K562 (cell line): ENCODE data around the gene COMTD1.
"Not testable (repeated sequence)": the region's sequence is repeated elsewhere in the genome, so short reads cannot be mapped to it uniquely, and the experiment has no call there.

Experiments used
- EP300 ChIP-seq: IDR thresholded peaks from 2 replicates; pipeline ENCODE4 v1.6.1; 2012; ENCODE audit warnings: low read length, improper control_type of control experiment
- FOXM1 ChIP-seq, 2 experiments: fragments of 450-650 bp in 1 of 2; sonication (generic) in 1 of 2; formaldehyde crosslinking in 1 of 2; IDR thresholded peaks; 2 replicates each; pipeline versions ENCODE4 v1.6.1 to v1.9.0; 2017 to 2022; ENCODE audit warnings: low read depth in 2 of 2, mild to moderate bottlenecking in 2 of 2, missing genetic modification reagents in 1 of 2, moderate library complexity in 1 of 2
- MAFK ChIP-seq: IDR thresholded peaks from 2 replicates; pipeline ENCODE4 v1.6.1; 2011; ENCODE audit warnings: low read length, improper control_type of control experiment
- RBM17 ChIP-seq: fragments of 200-400 bp; formaldehyde crosslinking; IDR thresholded peaks from 2 replicates; pipeline ENCODE4 v1.6.1; 2017; ENCODE audit warnings: low read depth, mild to moderate bottlenecking, low read length, borderline replicate concordance
- SETDB1 ChIP-seq: IDR thresholded peaks from one replicate; pipeline ENCODE4 v1.6.1; 2012; ENCODE audit warnings: low read length, control low read depth, inconsistent platforms
- SOX6 ChIP-seq: fragments of 450-650 bp; IDR thresholded peaks from 2 replicates; pipeline ENCODE4 v1.6.1; 2014; ENCODE audit warnings: mild to moderate bottlenecking
- SREBF2 ChIP-seq: sonication (generic); formaldehyde crosslinking; IDR thresholded peaks from 2 replicates; pipeline ENCODE4 v1.4.0; 2020; ENCODE audit warnings: mild to moderate bottlenecking, missing genetic modification reagents
- ZNF24 ChIP-seq: fragments of 450-650 bp; IDR thresholded peaks from 2 replicates; pipeline ENCODE4 v1.6.1; 2016
- TF ChIP-seq, protein P1 (sequence below): sonication (generic); formaldehyde crosslinking; IDR thresholded peaks from 2 replicates; pipeline ENCODE4 v1.8.0; 2023; ENCODE audit warnings: missing genetic modification reagents, mild to moderate bottlenecking, borderline replicate concordance
- TF ChIP-seq, protein P2 (sequence below): fragments of 250-450 bp; sonication (Bioruptor Pico); IDR thresholded peaks from 2 replicates; pipeline ENCODE4 v1.4.0; 2020; ENCODE audit warnings: borderline replicate concordance

DNA sequence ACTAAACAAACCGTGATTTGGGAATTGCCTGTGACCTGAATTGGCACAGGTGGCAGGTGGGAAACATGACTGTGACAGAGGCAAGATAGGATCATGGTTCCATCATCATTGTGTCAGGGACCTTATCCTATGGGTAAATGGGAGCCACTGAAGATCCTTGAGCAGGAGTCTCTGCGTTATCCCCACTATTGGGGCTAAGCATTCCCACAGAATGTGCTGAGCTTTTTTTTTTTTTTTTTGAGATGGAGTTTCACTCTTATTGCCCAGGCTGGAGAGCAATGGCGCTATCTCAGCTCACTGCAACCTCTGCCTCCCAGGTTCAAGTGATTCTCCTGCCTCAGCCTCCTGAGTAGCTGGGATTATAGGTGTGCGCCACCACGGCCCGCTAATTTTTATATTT is 35.8 kb downstream of the COMTD1 start:
- TF ChIP-seq, protein P1, sequence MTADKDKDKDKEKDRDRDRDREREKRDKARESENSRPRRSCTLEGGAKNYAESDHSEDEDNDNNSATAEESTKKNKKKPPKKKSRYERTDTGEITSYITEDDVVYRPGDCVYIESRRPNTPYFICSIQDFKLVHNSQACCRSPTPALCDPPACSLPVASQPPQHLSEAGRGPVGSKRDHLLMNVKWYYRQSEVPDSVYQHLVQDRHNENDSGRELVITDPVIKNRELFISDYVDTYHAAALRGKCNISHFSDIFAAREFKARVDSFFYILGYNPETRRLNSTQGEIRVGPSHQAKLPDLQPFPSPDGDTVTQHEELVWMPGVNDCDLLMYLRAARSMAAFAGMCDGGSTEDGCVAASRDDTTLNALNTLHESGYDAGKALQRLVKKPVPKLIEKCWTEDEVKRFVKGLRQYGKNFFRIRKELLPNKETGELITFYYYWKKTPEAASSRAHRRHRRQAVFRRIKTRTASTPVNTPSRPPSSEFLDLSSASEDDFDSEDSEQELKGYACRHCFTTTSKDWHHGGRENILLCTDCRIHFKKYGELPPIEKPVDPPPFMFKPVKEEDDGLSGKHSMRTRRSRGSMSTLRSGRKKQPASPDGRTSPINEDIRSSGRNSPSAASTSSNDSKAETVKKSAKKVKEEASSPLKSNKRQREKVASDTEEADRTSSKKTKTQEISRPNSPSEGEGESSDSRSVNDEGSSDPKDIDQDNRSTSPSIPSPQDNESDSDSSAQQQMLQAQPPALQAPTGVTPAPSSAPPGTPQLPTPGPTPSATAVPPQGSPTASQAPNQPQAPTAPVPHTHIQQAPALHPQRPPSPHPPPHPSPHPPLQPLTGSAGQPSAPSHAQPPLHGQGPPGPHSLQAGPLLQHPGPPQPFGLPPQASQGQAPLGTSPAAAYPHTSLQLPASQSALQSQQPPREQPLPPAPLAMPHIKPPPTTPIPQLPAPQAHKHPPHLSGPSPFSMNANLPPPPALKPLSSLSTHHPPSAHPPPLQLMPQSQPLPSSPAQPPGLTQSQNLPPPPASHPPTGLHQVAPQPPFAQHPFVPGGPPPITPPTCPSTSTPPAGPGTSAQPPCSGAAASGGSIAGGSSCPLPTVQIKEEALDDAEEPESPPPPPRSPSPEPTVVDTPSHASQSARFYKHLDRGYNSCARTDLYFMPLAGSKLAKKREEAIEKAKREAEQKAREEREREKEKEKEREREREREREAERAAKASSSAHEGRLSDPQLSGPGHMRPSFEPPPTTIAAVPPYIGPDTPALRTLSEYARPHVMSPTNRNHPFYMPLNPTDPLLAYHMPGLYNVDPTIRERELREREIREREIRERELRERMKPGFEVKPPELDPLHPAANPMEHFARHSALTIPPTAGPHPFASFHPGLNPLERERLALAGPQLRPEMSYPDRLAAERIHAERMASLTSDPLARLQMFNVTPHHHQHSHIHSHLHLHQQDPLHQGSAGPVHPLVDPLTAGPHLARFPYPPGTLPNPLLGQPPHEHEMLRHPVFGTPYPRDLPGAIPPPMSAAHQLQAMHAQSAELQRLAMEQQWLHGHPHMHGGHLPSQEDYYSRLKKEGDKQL (CRISPR knock-in tag): not testable (repeated sequence)
- TF ChIP-seq SREBF2; MAFK; FOXM1 (IDR thresholded peaks at IDR 0.05; ENCODE audit: low read depth); FOXM1 (CRISPR knock-in tag; IDR thresholded peaks at IDR 0.05; ENCODE audit: low read depth); SOX6; RBM17; EP300; SETDB1; ZNF24: not testable (repeated sequence)
- TF ChIP-seq, protein P2, sequence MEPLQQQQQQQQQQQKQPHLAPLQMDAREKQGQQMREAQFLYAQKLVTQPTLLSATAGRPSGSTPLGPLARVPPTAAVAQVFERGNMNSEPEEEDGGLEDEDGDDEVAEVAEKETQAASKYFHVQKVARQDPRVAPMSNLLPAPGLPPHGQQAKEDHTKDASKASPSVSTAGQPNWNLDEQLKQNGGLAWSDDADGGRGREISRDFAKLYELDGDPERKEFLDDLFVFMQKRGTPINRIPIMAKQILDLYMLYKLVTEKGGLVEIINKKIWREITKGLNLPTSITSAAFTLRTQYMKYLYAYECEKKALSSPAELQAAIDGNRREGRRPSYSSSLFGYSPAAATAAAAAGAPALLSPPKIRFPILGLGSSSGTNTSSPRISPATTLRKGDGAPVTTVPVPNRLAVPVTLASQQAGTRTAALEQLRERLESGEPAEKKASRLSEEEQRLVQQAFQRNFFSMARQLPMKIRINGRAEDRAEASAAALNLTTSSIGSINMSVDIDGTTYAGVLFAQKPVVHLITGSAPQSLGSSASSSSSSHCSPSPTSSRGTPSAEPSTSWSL (CRISPR knock-in tag): not testable (repeated sequence)
